GM18517 (cell line): ENCODE data around the gene KIF2A.

Experiments used
- ATAC-seq: cut with Tn5 transposase; IDR thresholded peaks from one replicate; pipeline ENCODE4 v1.9.1; 2021; ENCODE audit warnings: mild to moderate bottlenecking, moderate library complexity; ENCODE audit not compliant: unreplicated experiment

Gene KIF2A

GRCh38 chr5:62374090-62374489 is 68.1 kb downstream of the KIF2A start:
- no peak for ATAC-seq

GRCh38 chr5:62375627-62376026 is 69.6 kb downstream of the KIF2A start:
- no peak for ATAC-seq

GRCh38 chr5:62376064-62376463 is 70.1 kb downstream of the KIF2A start:
- no peak for ATAC-seq

- no peak for ATAC-seq
These were observed 79.1 kb downstream of the KIF2A start for GRCh38 chr5:62385131-62385530.

GRCh38 chr5:62385816-62386400 is 79.9 kb downstream of the KIF2A start:
- ATAC-seq = no peak

- ATAC-seq = no peak
These were observed 80.8 kb downstream of the KIF2A start for GRCh38 chr5:62386824-62387223.

GRCh38 chr5:62395210-62395950 is 89.4 kb downstream of the KIF2A start:
- ATAC-seq = no peak

GRCh38 chr5:62403411-62404250 is 97.6 kb downstream of the KIF2A start, which contains the start of gene DIMT1:
DIMT1 (minus strand) TSS chr5:62403905; CDS start chr5:62403772, 133 bp downstream.
- peak; percentile 94 for ATAC-seq

- peak; percentile 97 for ATAC-seq
These were observed 106.7 kb downstream of the KIF2A start, which contains the start of gene IPO11 for GRCh38 chr5:62412549-62413329. IPO11 (plus strand) TSS chr5:62412763; CDS start chr5:62437280, 24,517 bp downstream.

- ATAC-seq = no peak
These were observed 107.7 kb downstream of the KIF2A start for GRCh38 chr5:62413711-62414110.

GRCh38 chr5:62418462-62419076 is 112.6 kb downstream of the KIF2A start:
- ATAC-seq = no peak

GRCh38 chr5:62419609-62420008 is 113.6 kb downstream of the KIF2A start:
- no peak for ATAC-seq

- ATAC-seq = no peak
These were observed 115.4 kb downstream of the KIF2A start for GRCh38 chr5:62421414-62421813.

- ATAC-seq = no peak
These were observed 118.8 kb downstream of the KIF2A start for GRCh38 chr5:62424763-62425162.

GRCh38 chr5:62431735-62432620 is 126.0 kb downstream of the KIF2A start:
- no peak for ATAC-seq

- ATAC-seq = no peak
These were observed 126.6 kb downstream of the KIF2A start for GRCh38 chr5:62432621-62433064.
